ENCODE results near the gene CLIC3.

The CLIC3 gene

DNA sequence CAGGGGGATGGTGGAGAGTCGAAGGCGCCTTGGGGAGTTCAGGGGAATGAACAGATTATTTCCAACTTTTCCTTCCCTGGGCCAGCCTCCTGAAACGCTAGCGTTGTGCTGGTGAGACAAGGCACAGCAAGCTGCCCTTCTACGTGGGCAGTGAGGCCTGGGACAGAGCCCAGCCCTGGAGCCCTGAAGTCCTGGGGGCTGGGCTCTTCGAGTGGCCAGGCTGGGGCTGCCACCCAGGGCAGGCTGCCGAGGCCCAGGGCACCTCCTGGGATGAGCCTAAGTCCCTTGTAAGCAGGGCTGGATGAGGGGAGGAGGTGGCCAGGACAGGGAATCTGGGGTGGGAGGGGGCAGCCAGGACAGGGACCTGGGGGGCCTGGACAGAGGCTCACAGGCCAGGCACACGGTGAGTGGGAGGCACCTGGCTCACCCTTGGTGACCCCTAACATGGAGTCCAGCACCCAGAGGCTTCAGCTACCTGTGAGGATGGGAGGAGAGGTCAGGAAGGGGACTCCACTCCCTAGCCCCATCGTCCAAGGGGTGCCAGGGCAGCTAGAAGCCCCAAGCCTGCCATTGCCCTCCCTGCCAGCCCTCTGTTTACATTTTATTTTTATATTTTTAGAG lies 45.6 kb downstream of the CLIC3 start:
- DNase-seq: no peak
- in situ Hi-C loops (cut with HindIII; ENCODE audit: low pct_ligation_motif_present, low pct_unique_long_range_greater_than_20kb, low sequenced_read_pairs): no loop called here

DNA sequence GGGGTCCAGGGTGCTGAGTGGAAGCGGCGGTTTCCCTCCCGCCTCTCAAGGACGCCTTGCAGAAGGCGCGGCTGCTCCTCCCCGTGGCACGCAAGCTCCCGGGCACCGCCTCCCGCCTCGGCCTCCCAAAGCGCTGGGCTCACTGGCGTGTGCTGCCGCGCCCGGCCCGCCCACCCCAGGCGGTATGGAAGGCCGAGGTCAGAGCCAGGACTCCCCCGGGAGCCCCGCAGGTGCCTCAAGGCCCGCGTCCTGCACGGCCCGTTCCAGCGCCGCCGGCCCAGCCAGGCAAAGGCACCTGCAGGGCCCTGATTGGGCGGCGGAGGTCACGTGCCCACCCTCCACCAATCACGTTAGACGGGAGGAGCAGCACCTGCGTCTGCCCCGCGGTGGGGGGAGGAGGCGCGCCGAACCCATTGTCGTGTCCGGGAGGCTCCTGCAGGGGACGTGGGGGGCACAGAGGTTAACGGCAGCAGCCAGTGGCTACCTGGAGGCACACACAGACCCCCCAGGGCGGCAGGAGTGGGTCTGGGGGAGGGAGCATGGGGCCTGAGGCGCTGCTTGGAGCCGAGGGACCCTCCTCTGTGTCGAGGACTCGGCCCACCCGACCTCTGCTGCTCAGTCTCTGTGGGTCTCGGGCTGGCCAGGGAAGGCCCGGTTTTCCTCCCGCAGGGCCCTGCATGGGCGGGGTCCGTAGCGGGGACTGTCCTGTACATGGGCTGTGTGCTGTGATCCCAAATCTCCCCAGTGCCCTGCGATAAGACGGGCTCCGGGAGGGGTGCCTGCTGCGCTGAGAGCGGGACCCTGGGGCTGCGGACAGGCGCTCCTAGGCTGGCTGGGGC lies 46.3 kb downstream of the CLIC3 start:
- DNase-seq: peak; percentile 89
- in situ Hi-C loops (cut with HindIII; ENCODE audit: low pct_ligation_motif_present, low pct_unique_long_range_greater_than_20kb, low sequenced_read_pairs): no loop called here

DNA sequence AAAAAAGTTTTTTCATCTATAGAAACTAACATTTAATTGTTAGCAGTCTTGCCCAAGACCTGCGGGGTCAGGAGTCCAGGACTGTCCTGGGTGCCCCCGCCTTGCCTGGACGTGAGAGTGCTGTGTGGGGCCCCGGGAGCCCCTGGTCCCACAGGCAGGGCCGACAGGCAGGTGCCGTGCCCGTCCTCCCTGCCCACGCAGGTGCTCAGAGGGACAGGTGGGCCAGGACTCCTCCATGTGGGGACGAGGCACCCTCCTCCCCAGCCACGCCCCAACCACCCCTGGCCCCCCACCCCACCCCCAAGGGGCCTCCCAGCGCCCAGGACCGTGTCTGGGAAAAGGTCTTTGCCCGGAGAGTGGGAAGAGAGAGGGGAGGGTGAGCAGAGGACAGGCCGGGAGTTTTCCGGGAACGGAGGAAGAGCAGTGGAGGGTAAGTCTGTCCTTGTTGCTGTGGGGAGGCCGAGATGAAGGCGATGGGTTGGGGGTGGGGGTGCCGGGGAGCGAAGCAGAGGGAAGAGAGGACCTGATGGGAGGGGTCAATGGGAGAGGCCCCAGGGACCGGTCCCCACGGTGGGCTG lies 47.0 kb downstream of the CLIC3 start:
- in situ Hi-C loops (cut with HindIII; ENCODE audit: low pct_ligation_motif_present, low pct_unique_long_range_greater_than_20kb, low sequenced_read_pairs): no loop called here
- no peak for DNase-seq

DNA sequence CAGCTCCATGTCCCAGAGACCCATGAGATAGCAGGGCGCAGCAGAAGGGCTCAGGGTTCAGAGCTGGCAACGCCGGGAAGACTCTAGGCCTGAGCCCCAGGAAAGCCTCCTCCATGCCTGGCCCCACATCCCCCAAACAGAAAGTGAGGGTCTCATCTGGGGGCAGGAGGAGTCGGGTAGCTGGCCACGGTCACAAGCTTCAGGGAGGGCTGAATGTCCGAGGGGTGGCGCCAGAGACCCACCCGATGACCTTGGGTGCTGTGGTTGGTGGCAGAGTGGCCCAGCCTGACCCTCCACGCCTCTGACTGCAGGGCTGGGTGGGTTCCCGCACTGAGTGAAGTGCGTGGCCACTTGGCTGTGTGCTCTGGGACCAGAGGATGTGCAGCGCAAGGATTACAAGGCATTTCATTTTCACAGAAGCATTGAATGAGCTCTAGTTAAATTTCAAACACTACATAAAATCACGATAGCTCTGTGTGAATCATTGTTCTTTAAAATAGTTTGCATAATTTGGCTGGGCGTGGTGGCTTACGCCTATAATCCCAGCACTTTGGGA lies 48.3 kb downstream of the CLIC3 start:
- DNase-seq: peak; percentile 30
- in situ Hi-C loops (cut with HindIII; ENCODE audit: low pct_ligation_motif_present, low pct_unique_long_range_greater_than_20kb, low sequenced_read_pairs): no loop called here

DNA sequence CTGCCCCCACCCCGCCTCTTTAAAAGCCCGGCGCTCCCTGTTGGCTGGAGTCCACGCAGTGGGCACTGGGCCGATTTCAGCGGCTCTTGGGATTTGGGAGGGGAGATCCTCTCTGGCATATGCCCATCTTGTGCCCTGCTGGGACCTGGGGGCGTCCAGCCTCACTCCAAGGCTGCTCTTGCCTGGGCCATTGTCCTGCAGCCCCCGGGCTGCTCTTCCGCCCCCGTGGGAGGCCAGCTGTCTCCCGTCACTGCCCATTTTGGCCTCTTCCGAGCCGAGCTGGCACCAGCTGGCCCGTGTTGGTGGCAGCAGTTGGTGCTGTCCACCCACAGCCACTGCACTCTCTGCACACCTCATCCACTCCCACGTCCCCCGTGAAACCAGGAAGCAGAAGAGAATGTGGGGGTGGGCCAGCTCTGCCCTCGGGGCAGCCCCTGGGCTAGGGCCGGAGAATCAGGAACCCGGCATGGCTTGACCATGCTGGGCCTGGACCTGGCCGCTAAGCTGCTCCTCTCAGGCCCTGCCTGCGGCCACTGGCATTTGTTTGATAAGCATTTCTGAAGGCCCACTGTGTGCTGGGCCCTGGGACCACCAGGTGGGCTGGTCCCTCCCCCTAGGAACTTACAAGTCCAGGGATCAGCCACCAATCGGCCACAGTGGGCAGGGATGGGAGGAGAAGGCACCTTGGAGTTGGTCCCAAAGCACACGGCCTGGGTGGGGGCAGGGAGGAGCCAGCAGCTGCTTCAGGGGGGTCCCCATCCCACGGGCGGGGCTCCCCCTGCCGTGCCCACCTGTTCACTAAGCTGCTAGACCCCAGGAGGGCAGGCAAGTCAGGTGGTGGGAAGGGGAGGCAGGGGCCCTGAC lies 49.1 kb downstream of the CLIC3 start:
- in situ Hi-C loops (cut with HindIII; ENCODE audit: low pct_ligation_motif_present, low pct_unique_long_range_greater_than_20kb, low sequenced_read_pairs): no loop called here

DNA sequence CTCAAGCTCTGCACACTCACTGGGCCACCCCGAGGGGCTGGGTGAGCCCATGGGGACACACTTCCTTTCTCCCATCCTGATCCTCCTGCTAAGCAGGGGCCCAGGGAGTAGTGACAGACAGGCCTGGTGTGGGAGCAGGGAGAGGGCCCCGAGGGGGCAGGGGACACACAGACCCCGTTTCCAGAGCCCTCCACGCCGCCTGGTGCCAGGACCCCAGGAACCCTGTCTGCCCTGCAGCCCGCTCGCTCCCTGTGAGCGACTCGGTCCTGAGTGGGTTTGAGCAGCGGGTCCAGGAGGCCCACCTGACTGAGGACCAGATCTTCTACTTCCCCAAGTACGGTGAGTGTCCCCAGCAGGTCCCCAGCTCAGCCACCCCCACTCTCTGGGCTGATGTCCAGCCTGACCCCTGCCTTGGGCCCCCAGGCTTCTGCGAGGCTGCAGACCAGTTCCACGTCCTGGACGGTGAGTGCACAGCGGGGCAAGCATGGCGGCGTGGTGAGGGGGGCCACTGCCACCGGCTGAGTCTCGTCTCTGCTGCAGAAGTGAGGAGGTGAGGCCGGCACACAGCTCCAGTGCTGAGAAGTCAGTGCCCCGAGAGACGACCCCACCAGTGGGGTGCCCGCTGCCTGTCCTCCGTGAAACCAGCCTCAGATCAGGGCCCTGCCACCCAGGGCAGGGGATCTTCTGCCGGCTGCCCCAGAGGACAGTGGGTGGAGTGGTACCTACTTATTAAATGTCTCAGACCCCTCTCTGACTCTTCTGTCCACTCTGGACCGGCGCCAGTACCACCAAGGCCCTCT lies 49.9 kb downstream of the CLIC3 start:
- in situ Hi-C loops (cut with HindIII; ENCODE audit: low pct_ligation_motif_present, low pct_unique_long_range_greater_than_20kb, low sequenced_read_pairs): no loop called here
- no peak for DNase-seq

More for the DNA sequence above, 49.1 kb downstream of the CLIC3 start:
- no peak for DNase-seq

DNA sequence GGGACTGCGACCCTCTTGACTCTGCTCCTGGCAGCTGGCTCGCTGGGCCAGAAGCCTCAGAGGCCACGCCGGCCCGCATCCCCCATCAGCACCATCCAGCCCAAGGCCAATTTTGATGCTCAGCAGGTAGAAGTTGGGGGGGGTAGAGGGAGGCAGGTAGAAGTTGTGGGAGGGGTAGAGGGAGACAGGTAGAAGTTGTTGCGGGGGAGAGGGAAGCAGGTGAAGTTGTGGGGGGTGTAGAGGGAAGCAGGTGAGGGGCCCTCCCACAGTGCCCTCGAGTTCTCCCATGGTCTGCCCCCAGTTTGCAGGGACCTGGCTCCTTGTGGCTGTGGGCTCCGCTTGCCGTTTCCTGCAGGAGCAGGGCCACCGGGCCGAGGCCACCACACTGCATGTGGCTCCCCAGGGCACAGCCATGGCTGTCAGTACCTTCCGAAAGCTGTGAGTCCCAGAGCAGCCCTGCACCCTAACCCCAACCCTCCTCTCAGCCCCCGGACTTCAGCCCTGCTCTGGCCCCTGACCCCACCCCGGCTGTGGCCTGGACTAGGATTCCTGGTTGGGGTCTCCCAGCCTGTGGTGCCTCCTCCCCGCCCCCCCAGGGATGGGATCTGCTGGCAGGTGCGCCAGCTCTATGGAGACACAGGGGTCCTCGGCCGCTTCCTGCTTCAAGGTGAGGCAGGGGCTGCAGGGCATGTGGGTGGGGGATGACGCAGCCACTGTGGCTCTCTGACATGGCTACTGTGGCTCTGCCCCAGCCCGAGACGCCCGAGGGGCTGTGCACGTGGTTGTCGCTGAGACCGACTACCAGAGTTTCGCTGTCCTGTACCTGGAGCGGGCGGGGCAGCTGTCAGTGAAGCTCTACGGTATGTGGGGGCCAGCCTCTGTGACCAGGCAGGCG lies 50.8 kb downstream of the CLIC3 start:
- in situ Hi-C loops (cut with HindIII; ENCODE audit: low pct_ligation_motif_present, low pct_unique_long_range_greater_than_20kb, low sequenced_read_pairs): no loop called here
- DNase-seq: no peak
